Kidney epithelial cell (primary cell): Measurements from ENCODE around the gene FNDC1. TPM values are rescaled to one million over a fixed set of nuclear protein-coding genes. Genes with fewer than 3 reads are reported as not detected.
A peak's percentile ranks its signal among the peaks of the same experiment; 100 is the strongest.

ENCODE experiments used
- DNase-seq: peaks from one replicate; pipeline ENCODE4 v3.0.0-alpha.2; 2010; ENCODE audit warnings: low read depth
- H3K27me3 ChIP-seq: 2 replicates; pipeline ENCODE4 v1.6.0; 2011; ENCODE audit warnings: low read length; ENCODE audit not compliant: control insufficient read depth, insufficient read depth
- H3K36me3 ChIP-seq: 2 replicates; pipeline ENCODE4 v1.5.1; 2011; ENCODE audit warnings: low read length; ENCODE audit not compliant: control insufficient read depth, insufficient read depth
- H3K4me3 ChIP-seq: 2 replicates; pipeline ENCODE4 v1.5.1; 2011; ENCODE audit warnings: low read depth, mild to moderate bottlenecking, control low read depth, low read length
- total RNA-seq: library from RNA; depleted of rRNA; stranded (reverse); fragments of >200 nt; gene quantifications from 2 replicates; pipeline ENCODE4 v1.2.3, GENCODE V29; 2015
- TF ChIP-seq, protein P1 (sequence below): IDR thresholded peaks from 2 replicates; pipeline ENCODE4 v1.5.1; 2011; ENCODE audit warnings: mild to moderate bottlenecking, moderate library complexity, low read length, control low read depth, inconsistent platforms; ENCODE audit not compliant: insufficient read depth, poor library complexity, severe bottlenecking

FNDC1 gene
- total RNA-seq, 1 donor from 2014 or later = 1.0 TPM

DNA sequence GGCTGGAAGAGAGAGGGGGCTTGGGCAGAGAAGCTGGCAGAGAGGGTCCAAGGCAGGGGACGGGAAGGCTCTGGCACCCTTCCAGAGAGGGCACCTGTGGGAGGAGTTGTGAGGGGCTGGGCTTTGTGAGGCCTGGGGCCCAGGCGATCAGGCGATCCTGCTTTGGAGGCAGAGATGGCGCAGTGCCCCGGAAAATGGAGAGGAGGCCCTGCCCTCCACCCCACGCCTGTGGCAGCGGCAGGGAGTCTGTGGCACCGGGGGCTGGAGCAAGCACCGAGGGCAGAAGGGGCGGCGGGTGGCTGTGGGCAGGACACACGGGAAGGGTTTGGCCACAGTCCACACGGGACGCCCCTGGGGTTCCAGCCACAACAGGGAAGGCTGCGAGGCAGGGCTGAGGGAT, 36.5 kb upstream of the FNDC1 start:
- Histone ChIP-seq H3K4me3 (no peak overlapping the region), H3K27me3 (peaks cover 9% of the 10 kb centered on the region), H3K36me3 (no peaks in the 10 kb centered on the region)
- DNase-seq = no peak
- TF ChIP-seq, protein P1, sequence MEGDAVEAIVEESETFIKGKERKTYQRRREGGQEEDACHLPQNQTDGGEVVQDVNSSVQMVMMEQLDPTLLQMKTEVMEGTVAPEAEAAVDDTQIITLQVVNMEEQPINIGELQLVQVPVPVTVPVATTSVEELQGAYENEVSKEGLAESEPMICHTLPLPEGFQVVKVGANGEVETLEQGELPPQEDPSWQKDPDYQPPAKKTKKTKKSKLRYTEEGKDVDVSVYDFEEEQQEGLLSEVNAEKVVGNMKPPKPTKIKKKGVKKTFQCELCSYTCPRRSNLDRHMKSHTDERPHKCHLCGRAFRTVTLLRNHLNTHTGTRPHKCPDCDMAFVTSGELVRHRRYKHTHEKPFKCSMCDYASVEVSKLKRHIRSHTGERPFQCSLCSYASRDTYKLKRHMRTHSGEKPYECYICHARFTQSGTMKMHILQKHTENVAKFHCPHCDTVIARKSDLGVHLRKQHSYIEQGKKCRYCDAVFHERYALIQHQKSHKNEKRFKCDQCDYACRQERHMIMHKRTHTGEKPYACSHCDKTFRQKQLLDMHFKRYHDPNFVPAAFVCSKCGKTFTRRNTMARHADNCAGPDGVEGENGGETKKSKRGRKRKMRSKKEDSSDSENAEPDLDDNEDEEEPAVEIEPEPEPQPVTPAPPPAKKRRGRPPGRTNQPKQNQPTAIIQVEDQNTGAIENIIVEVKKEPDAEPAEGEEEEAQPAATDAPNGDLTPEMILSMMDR = no peak

DNA sequence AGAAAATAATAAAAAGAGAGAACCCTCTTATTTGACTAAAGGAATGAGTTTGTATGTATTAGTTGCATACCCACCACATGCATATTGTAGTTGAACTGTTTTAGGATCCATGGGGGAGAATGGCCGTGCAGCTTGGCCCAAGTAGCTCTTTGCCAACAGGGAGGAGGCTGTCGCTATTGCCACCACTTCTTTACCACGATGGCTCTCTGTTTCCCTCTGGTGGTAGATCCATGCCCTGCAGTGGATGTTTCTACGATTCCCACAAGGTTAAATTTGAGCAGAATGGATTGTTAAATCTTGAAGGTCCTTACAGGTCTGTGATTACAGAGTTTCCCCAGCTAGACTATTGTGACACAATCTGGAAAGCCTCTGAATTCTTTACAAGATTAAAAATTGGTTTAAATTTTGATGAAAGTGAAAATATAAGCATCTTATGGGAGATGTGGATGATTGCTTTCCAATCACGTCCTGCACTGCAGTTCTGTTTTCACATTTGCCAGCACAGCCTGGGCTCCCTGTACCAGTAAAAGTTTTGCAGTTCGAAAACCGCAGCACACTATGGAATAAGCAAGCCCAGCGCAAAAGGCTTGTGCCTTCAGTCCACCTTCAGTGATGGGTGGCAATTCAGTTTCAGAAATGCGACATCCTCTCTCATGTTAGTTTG, 34.4 kb upstream of the FNDC1 start:
- DNase-seq = peak; percentile 2
- TF ChIP-seq, protein P1 = peak; percentile 95
- H3K27me3 ChIP-seq = peaks cover 9% of the 10 kb centered on the region
- H3K36me3 ChIP-seq = no peaks in the 10 kb centered on the region
- no peak overlapping the region for H3K4me3 ChIP-seq

DNA sequence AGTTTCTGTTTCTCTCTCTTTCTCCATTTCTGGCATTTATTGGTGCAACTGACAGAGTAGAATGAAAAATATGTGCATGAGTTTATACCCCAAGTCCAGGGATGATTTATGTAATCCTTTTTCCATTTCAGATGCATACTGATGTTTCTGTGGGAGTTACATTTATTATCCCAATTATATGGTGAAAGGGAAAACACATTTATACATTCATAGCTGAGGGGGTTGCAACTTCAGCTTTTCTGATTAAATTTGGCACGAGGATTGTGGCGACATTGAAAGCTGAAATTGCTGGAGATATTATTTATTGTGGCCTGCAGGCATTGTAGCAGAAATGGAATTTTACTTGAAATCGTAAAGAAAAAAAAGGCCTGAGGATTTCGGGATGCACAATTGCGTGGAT, 31.5 kb upstream of the FNDC1 start:
- DNase-seq = no peak
- TF ChIP-seq, protein P1 = no peak
- Histone ChIP-seq H3K36me3 (no peaks in the 10 kb centered on the region), H3K4me3 (no peak overlapping the region), H3K27me3 (peaks cover 7% of the 10 kb centered on the region)

DNA sequence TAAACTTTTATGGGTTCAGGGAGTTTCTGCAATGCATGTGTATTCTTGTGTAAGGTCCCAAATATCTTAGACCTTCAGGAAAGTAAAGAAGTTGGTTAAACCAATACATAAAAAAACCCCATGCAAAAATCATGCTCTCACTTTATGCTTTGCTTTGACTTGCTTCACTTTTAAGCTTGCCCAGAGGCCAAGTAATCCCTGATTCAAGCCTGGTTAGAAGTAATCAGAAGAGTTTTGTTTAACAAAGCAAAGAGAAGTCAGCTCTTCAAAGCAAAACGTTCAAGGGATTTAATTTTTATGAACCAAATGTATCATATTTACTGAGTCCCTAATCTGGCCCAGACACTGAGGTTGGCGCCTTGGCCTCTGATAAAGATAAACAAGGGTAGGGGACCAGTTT, 26.7 kb upstream of the FNDC1 start:
- Histone ChIP-seq H3K36me3 (no peaks in the 10 kb centered on the region), H3K4me3 (no peak overlapping the region), H3K27me3 (no peaks in the 10 kb centered on the region)
- DNase-seq = no peak
- TF ChIP-seq, protein P1 = no peak

DNA sequence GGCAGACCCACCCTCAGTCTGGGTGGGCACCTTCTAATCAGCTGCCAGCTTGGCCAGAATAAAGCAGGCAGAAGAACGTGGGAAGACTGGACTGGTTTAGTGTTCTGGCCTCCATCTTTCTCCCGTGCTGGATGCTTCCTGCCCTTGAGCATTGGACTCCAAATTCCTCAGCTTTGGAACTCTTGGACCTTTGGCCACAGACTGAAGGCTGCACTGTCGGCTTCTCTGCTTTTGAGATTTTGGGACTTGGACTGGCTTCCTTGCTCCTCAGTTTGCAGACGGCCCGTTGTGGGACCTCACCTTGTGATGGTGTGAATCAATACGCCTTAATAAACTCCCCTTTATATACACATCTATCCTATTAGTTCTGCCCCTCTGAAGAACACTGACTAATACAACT, 20.6 kb upstream of the FNDC1 start:
- no peak for DNase-seq
- Histone ChIP-seq H3K36me3 (no peaks in the 10 kb centered on the region), H3K27me3 (no peaks in the 10 kb centered on the region), H3K4me3 (no peak overlapping the region)
- TF ChIP-seq, protein P1 = no peak

DNA sequence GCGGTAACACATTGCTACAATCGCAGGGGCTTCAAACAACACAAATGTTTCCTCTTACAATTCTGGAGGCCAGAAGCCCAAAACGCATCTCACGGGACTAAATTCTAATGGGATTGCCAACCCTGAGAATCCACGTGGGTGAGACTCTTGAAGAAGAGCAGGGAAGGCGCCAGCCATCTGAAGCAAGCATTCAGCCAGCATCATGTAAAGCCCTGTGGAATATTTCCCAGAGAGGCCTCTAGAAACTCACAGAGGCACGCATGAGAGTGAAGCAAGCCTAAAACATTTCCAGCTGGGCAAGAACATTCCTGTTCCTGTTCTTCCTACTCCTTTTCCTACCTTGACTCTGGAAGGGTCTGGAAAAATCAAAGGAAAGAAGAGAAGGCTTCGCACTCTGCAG, 19.6 kb upstream of the FNDC1 start:
- no peaks in the 10 kb centered on the region for H3K27me3 ChIP-seq
- TF ChIP-seq, protein P1 = no peak
- no peak for DNase-seq

More for the DNA sequence above, 19.6 kb upstream of the FNDC1 start:
- no peaks in the 10 kb centered on the region for H3K36me3 ChIP-seq
- no peak overlapping the region for H3K4me3 ChIP-seq
